Activated naive CD4-positive, alpha-beta T cell treated with anti-CD3 and anti-CD28 coated beads, Interleukin-2, amount 50 U/mL, for 16 hours (primary cell): Measurements from ENCODE around the gene PIGQ.

Experiments used
- DNase-seq: peaks from one replicate; pipeline ENCODE4 v3.0.0-alpha.2; 2020

PIGQ gene

GRCh38 chr16:572865-573650 is 3.3 kb downstream of the PIGQ start:
- DNase-seq: no peak

GRCh38 chr16:574021-574760 is 4.4 kb downstream of the PIGQ start:
- no peak for DNase-seq

GRCh38 chr16:575354-576196 is 5.8 kb downstream of the PIGQ start:
- no peak for DNase-seq

GRCh38 chr16:576197-576822 is 6.5 kb downstream of the PIGQ start:
- DNase-seq: no peak

- DNase-seq: no peak
Measured at GRCh38 chr16:576823-577201, 7.0 kb downstream of the PIGQ start.

GRCh38 chr16:577796-578195 is 8.0 kb downstream of the PIGQ start:
- no peak for DNase-seq

- DNase-seq: no peak
Measured at GRCh38 chr16:578232-578869, 8.6 kb downstream of the PIGQ start.

GRCh38 chr16:578870-579405 is 9.2 kb downstream of the PIGQ start:
- DNase-seq: peak; percentile 75

- no peak for DNase-seq
Measured at GRCh38 chr16:580141-580945, 10.6 kb downstream of the PIGQ start.

GRCh38 chr16:580946-581498 is 11.3 kb downstream of the PIGQ start:
- DNase-seq: no peak

GRCh38 chr16:582218-582613 is 12.4 kb downstream of the PIGQ start:
- DNase-seq: no peak

GRCh38 chr16:582614-583331 is 13.0 kb downstream of the PIGQ start:
- DNase-seq: no peak

- no peak for DNase-seq
Measured at GRCh38 chr16:583470-583814, 13.7 kb downstream of the PIGQ start.

GRCh38 chr16:583815-584591 is 14.2 kb downstream of the PIGQ start:
- DNase-seq: no peak

- DNase-seq: no peak
Measured at GRCh38 chr16:585351-585750, 15.6 kb downstream of the PIGQ start.

- no peak for DNase-seq
Measured at GRCh38 chr16:586047-586644, 16.4 kb downstream of the PIGQ start.

GRCh38 chr16:586645-587590 is 17.1 kb downstream of the PIGQ start:
- no peak for DNase-seq

- DNase-seq: no peak
Measured at GRCh38 chr16:588639-588888, 18.8 kb downstream of the PIGQ start.
